Smooth muscle cell of the pulmonary artery (primary cell): ENCODE measurements around the gene PSMF1. TPM values are rescaled to one million over a fixed set of nuclear protein-coding genes. Genes with fewer than 3 reads are reported as not detected.

Experiments used
- total RNA-seq: library from RNA; depleted of rRNA; stranded (reverse); fragments of >200 nt; gene quantifications from 2 replicates; pipeline ENCODE4 v1.2.3, GENCODE V29; 2014

PSMF1 gene, protein sequence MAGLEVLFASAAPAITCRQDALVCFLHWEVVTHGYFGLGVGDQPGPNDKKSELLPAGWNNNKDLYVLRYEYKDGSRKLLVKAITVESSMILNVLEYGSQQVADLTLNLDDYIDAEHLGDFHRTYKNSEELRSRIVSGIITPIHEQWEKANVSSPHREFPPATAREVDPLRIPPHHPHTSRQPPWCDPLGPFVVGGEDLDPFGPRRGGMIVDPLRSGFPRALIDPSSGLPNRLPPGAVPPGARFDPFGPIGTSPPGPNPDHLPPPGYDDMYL
- 35.6 and 37.7 TPM in 2 replicates for total RNA-seq

DNA sequence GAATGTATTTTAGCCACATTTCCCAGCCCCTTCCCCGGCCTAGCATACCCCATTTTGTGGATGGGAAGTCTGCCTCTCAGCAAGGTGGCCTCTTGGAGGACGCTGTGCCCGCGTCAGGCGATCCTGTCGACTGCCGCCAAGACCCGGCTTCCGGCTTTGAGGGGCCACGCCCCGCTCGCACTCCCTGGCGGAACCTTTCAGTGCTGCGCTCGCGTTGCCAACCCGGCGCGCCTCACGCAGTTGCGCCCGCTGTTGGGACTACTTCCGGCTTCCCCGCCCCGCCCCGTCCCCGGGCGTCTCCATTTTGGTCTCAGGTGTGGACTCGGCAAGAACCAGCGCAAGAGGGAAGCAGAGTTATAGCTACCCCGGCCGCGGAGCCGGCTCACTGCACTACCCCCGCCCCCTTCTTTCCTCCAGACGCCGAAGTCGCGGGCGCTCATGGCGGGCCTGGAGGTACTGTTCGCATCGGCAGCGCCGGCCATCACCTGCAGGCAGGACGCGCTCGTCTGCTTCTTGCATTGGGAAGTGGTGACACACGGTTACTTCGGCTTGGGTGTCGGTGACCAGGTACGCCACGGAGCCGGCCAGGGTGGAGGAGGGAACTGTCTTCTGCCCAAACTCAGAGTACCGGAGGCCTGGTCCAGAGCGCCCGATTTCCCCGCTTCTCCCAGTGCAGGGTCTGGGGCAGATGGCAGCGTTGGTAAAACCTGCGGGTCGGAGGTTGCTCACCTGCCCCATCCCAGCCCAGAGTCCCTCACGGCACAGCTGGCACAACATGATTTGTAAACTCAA lies at the start of gene PSMF1:
Gene PSMF1 (plus strand): TSS at position 267 of the 792 bp plus-strand sequence. CDS start 172 bp downstream, at position 439.

DNA sequence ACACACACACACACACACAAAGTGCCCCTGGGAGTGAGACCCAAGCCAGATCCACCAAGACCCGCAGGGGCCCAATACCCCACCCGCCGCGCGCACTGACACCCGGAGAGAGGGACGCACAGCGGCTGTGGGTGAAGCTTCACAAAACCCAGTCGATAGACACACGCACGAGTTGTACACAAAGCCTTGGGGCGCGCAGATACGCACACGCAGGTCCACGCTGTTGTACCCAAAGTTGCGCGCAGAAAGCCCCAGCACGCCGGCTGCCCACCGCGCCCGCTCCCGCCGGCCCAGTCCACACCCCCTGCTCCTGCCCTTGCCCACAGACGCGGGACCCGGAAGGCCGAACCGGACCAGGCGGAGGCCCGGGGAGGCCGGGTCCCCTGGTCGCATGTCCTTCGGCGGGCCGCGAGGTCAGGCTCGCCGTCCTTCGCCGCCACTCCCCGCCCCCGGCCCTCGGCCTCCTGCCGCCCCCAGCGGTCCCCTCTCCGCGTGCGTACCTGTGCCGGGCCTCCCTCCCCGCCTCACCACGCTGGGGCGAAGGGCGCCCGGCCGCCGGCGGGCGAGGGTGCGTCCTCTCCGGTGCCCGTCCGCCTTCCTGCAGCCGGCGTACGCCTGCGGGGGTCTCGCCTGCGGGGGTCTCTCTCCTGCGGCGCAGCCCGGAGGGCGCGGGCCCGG lies 66.4 kb downstream of the PSMF1 start, which contains the start of gene TMEM74B:
Gene TMEM74B (minus strand): TSS at position 344 of the 678 bp plus-strand sequence. CDS start 1,180 bp downstream, outside the sequence.

DNA sequence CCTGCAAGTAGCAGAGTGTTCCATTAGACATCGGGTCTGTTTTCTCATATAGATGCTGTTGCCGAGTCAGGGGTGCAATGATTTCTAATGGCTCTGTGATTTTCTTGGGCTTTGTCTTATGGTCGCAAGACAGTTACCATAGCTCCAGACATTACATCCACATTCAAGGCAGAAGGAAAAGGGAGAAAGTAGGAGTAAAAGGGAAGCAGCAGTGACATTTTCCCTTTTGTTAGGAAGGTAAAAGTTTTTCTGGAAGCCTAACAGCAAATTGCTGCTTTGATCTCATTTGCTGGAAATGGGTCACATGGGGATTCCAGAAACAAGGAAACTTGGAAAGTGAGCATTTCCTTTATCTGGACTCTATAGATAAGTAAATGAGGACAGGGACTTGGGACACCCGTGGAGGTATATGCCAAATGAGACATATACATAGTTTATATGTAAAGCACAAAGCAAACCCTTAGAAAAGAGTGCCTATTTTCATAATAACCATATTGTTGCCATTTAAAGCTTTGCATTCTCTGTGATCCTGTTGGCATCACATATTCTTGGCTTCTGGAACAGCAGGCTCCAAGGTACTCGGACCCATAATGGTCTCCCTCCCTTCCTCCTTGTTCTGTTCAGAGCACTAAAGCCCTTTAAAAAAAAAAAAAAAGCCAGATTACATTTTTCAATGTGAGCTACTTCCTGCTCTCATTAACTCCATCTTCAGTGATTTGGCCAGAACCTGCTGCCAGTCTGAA lies 84.5 kb downstream of the PSMF1 start, which contains the start of gene C20orf202:
Gene C20orf202 (plus strand): TSS at position 693 of the 743 bp plus-strand sequence. CDS start 132 bp downstream, outside the sequence.

Other genes starting within 250 kb of the PSMF1 start
- not detected in 2 replicates for gene ANGPT4, start 202.3 kb upstream of the PSMF1 start, total RNA-seq
- 0.46 TPM in 1 of 2 replicates, not detected in the other for gene RSPO4, start 116.3 kb upstream of the PSMF1 start, total RNA-seq
- 0.10 and 0.13 TPM in 2 replicates for gene TMEM74B, start 66.4 kb downstream of the PSMF1 start, total RNA-seq
- 0.07 TPM in 1 of 2 replicates, not detected in the other for gene C20orf202, start 84.9 kb downstream of the PSMF1 start, total RNA-seq
- 0.13 and 0.53 TPM in 2 replicates for gene RAD21L1, start 107.4 kb downstream of the PSMF1 start, total RNA-seq
- 12.0 and 21.3 TPM in 2 replicates for gene SNPH, start 147.7 kb downstream of the PSMF1 start, total RNA-seq
- 1.8 and 2.1 TPM in 2 replicates for gene SDCBP2, start 210.5 kb downstream of the PSMF1 start, total RNA-seq